SKM-1 (cell line): Measurements from ENCODE around the gene ACAT2.
A peak's percentile ranks its signal among the peaks of the same experiment; 100 is the strongest.
"Not testable (repeated sequence)": the region's sequence is repeated elsewhere in the genome, so short reads cannot be mapped to it uniquely, and the experiment has no call there.

ENCODE experiments used
- DNase-seq: peaks from one replicate; lab custom pipeline; 2025; ENCODE audit not compliant: unreplicated experiment; lab: John Stamatoyannopoulos, UW

The ACAT2 gene

GRCh38 chr6:159761873-159762680 is at the start of gene ACAT2:
Gene ACAT2, plus strand, starts transcription at chr6:159762045. Its CDS starts 43 bp downstream, at chr6:159762088.
- peak; percentile 92 for DNase-seq

DNA sequence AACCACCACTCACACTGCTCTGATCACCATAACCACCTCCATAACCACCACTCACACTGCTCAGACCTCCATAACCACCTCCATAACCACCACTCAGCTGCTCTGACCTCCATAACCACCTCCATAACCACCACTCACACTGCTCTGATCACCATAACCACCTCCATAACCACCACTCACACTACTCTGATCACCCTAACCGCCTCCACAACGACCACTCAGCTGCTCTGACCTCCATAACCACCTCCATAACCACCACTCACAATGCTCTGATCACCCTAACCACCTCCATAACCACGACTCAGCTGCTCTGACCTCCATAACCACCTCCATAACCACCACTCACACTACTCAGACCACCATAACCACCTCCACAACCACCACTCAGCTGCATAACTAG is 49.5 kb upstream of the ACAT2 start:
- not testable (repeated sequence) for DNase-seq

- no peak for DNase-seq
Measured at GRCh38 chr6:159713984-159714383, 47.9 kb upstream of the ACAT2 start.

GRCh38 chr6:159714404-159714803 is 47.4 kb upstream of the ACAT2 start:
- no peak for DNase-seq

GRCh38 chr6:159715166-159715565 is 46.7 kb upstream of the ACAT2 start:
- DNase-seq: no peak

GRCh38 chr6:159715605-159716004 is 46.2 kb upstream of the ACAT2 start:
- no peak for DNase-seq

GRCh38 chr6:159716247-159717096 is 45.4 kb upstream of the ACAT2 start:
- DNase-seq: no peak

DNA sequence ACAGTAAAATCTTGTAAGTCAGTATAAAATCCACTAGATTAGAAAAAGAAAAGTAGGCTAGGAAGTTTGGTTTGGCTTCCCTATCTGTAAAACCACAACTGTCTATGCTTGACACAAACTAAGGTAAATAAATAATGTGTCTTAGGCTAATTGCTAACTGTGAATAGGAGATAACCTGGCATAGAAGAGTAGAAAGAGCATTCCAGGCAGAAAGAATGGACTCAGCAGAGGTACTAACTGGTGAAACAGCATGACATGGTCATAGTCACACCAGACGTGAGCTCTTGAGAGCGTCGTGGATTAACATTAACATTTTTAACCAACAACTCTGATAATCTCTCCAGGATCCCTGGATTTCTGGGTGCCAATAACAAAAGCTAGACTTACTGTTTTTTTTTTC is 43.2 kb upstream of the ACAT2 start:
- no peak for DNase-seq

GRCh38 chr6:159719287-159719686 is 42.6 kb upstream of the ACAT2 start:
- no peak for DNase-seq

- DNase-seq: no peak
Measured at GRCh38 chr6:159720708-159721107, 41.1 kb upstream of the ACAT2 start.

DNA sequence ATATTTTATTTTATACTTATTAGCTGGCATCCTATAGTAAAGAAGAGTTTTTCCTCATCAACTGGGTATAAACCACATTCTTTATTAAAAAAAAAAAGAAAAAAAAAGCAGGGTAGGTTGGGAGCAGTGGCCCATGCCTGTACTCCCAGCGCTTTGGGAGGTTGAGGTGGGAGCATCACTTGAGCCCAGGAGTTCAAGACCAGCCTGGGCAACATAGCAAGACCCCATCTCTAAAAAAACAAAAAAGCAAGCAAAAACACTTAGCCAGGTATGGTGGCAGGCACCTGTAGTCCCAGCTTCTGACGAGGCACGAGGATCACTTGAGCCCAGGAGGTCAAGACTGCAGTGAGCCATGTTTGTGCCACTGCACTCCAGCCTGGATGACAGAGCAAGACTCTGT is 39.9 kb upstream of the ACAT2 start:
- DNase-seq: not testable (repeated sequence)

GRCh38 chr6:159722655-159723054 is 39.2 kb upstream of the ACAT2 start:
- no peak for DNase-seq

GRCh38 chr6:159723259-159723658 is 38.6 kb upstream of the ACAT2 start:
- DNase-seq: no peak

DNA sequence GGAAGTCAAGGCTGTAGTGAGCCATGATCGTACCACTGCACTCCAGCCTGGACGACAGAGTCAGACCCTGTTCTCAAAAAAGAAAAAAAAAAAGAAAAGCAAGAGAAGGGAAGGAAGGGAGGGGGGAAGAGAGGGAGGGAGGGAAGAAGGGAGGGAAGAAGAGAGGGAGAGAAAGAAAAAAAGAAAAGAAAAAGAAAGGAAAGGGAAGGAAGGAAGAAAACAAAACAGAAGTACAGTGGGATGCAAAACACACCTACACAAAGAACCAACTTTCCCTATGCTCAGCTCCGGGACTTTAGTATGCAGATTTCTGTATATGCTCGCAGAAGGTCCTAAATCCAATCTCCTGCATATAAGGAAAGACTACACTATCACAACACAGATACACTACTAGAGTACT is 37.1 kb upstream of the ACAT2 start:
- DNase-seq: no peak

GRCh38 chr6:159725208-159725607 is 36.6 kb upstream of the ACAT2 start:
- not testable (repeated sequence) for DNase-seq

DNA sequence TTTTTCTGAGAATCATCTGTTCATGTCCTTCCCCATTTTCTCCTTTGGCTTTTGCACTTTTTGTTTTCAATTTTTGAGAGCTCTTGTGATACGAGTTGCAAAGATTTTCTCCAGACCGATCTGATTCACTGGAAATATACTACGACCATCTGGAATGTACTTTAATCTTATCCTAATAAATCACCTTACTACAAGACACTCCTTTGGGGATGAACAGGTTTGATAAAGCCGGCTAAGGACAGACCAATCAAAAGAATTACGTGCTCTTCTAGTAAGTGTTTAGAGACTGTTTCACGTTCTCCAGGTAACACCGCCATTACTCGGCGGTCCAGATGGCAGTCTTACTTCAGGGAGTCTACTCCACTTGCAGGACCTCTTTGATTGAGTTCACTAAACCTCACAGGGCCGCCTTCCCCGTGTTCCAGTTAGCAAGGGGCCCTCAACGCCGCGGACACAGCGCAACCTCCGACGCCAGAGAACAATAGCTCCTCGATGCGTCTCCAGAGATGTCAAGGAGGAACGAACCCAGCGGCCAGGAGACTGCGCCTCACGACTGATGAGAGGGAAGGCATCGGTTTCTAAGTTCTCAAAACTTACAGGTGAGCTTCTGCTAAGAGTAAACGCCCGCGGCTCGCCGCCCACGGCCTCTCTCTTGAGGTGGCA is 35.5 kb upstream of the ACAT2 start:
- DNase-seq: no peak

- peak; percentile 97 for DNase-seq
Measured at GRCh38 chr6:159726918-159727716, 34.7 kb upstream of the ACAT2 start, which contains the start of gene WTAP. Gene WTAP, plus strand, starts transcription at chr6:159727506. Its CDS starts 8,760 bp downstream, at chr6:159736266.

DNA sequence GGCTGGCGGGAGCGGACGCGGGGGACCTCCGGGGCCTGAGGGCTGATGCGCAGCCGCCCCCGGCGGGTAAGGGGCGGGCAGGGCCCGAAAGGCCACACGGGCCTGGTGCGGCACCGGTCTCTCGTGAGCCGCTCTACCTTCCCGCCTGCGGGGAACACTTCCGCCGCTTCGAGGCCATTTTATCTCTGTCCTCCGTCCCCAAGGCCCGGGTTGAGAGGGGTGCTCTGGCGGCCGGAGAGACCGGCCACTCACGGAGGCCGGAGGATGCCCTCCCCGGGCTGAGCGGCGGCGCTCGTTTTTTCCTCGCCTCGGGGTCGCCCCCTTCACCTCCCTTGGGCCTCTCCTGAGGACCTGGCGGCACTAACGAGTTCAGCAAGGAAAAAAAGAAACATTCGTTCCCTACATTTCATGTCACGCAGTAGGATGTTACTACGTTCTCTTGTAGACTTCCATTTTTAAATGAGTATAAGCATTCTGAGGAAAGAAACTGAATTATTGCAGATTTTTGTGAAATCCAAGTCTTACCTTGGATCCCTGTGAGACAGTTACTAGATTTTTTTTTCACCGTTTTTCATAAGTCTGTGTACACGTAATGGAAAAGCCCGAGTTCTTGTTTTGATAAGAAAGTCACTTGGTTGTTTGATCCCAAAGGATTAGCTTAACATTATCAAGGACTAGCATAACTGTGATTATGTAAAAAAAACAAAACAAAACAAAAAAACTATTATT is 34.0 kb upstream of the ACAT2 start:
- no peak for DNase-seq

GRCh38 chr6:159728531-159728964 is 33.3 kb upstream of the ACAT2 start:
- no peak for DNase-seq
